Psoas muscle (tissue), 8 donors: ENCODE results near the gene OR13C9. TPM values are rescaled to one million over a fixed set of nuclear protein-coding genes. Genes with fewer than 3 reads are reported as not detected.
"Not testable (repeated sequence)": the region's sequence is repeated elsewhere in the genome, so short reads cannot be mapped to it uniquely, and the experiment has no call there.

Source experiments
- ATAC-seq, 4 donors: fragments of 200-7000 bp; cut with Tn5 transposase; one replicate each; pipeline ENCODE4 v1.9.1; 2020; ENCODE audit warnings: moderate library complexity in 3 of 4, mild to moderate bottlenecking in 2 of 4
- DNase-seq, 2 donors: peaks; one replicate each; pipeline ENCODE4 v3.0.0-alpha.2; 2020
- H3K27ac ChIP-seq: fragments of 200-600 bp; one replicate; pipeline ENCODE4 v1.8.0; 2022
- H3K27me3 ChIP-seq, 3 donors: fragments of 200-600 bp in 1 of 3; one replicate each; pipeline versions ENCODE4 v1.6.1 to v1.8.0; 2013 to 2022; ENCODE audit warnings: low read length in 2 of 3, mild to moderate bottlenecking in 2 of 3, moderate library complexity in 1 of 3; ENCODE audit not compliant: insufficient read depth in 3 of 3
- H3K36me3 ChIP-seq, 2 donors: fragments of 200-600 bp in 1 of 2; one replicate each; pipeline versions ENCODE4 v1.6.1 to v1.8.0; 2013 to 2022; ENCODE audit warnings: low read depth in 1 of 2, mild to moderate bottlenecking in 1 of 2, moderate library complexity in 1 of 2; ENCODE audit not compliant: insufficient read depth in 1 of 2
- H3K4me1 ChIP-seq: fragments of 200-600 bp; one replicate; pipeline ENCODE4 v1.8.0; 2022
- H3K4me3 ChIP-seq: fragments of 200-600 bp; one replicate; pipeline ENCODE4 v1.8.0; 2022; ENCODE audit warnings: mild to moderate bottlenecking
- H3K9me3 ChIP-seq: fragments of 200-600 bp; one replicate; pipeline ENCODE4 v1.8.0; 2022
- WGBS, 3 donors: extraction: QIAGEN DNeasy Blood & Tissue Kit; methylation state at CpG; one replicate each; pipeline versions ENCODE4 v1.1.6 to v1.1.7; 2013; 5-methylcytosine and 5-hydroxymethylcytosine counted together
- intact Hi-C, 2 donors: fragments of 100-400 bp; cut with DNase I; formaldehyde crosslinking; loops; one replicate each; pipeline versions ENCODE4 v1.11.0 to v1.14.2; 2022
- polyA plus RNA-seq, 3 donors: library from polyadenylated mRNA; stranded (reverse); fragments of 200-250 nt; gene quantifications; one replicate each; pipeline ENCODE4 v1.2.3, GENCODE V29; 2013
- total RNA-seq, 4 donors: library from RNA; stranded (reverse); fragmentation: NEBNext Ultra II Directional in 2 of 4; extraction: Animal tissue kit (Norgen Biotek cat#: 25700) in 2 of 4; gene quantifications; one replicate each; pipeline versions ENCODE4 v1.2.1 to v1.2.4, GENCODE V29; 2021 to 2023
- TF ChIP-seq, protein P1 (sequence below): fragments of 200-600 bp; IDR thresholded peaks from one replicate; pipeline ENCODE4 v1.8.0; 2022; ENCODE audit warnings: antibody characterized with exemption
- donor health status: healthy with polysubstance abuse.
- donor health status: DM: no; HTN: no; CAD: no; lungs with moderate emphysema.
- donor health status: Bipolar disorder and iron deficiency.
- donor health status: healthy.
- donor health status: DM: yes; HTN: yes; CAD: no.
- donor health status: DM: no; HTN: no; CAD: no.
- donor health status: DM: no; HTN: no; CAD: no.
- donor health status: DM: yes; HTN: yes; CAD: no.

The OR13C9 gene
- total and polyA plus RNA-seq, 7 donors: not detected

- Histone ChIP-seq H3K9me3 (no peaks in the 10 kb centered on the region), H3K4me3 (no peak overlapping the region), H3K27ac (no peak overlapping the region), H3K36me3 (no peaks in the 10 kb centered on the region), H3K4me1 (no peaks in the 10 kb centered on the region), H3K27me3 (no peaks in the 10 kb centered on the region)
- ATAC-seq (no peak), DNase-seq (no peak)
- TF ChIP-seq, protein P1, sequence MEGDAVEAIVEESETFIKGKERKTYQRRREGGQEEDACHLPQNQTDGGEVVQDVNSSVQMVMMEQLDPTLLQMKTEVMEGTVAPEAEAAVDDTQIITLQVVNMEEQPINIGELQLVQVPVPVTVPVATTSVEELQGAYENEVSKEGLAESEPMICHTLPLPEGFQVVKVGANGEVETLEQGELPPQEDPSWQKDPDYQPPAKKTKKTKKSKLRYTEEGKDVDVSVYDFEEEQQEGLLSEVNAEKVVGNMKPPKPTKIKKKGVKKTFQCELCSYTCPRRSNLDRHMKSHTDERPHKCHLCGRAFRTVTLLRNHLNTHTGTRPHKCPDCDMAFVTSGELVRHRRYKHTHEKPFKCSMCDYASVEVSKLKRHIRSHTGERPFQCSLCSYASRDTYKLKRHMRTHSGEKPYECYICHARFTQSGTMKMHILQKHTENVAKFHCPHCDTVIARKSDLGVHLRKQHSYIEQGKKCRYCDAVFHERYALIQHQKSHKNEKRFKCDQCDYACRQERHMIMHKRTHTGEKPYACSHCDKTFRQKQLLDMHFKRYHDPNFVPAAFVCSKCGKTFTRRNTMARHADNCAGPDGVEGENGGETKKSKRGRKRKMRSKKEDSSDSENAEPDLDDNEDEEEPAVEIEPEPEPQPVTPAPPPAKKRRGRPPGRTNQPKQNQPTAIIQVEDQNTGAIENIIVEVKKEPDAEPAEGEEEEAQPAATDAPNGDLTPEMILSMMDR: no peak
- intact Hi-C loops: no loop called here
Measured at GRCh38 chr9:104617418-104617817, 586 bp downstream of the OR13C9 start.

DNA sequence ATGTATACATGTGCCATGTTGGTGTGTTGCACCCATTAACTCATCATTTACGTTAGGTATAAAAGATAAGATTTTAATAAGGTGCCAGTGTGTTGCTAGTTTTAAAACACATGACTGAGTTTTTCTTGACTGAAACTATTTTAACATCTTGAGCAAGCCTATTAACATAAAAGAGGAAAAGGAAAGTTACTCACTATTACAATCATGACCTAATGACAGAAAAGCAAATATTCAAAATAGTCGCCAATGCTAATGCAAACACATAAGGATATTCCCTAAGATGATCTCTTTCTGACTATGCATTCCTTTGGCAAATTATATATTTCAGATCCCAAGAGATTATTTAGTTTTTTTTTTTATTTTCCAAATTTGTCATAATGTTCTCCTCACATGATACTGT lies 6.8 kb downstream of the OR13C9 start:
- Histone ChIP-seq H3K4me3 (no peak overlapping the region), H3K27me3 (no peaks in the 10 kb centered on the region), H3K36me3 (no peaks in the 10 kb centered on the region), H3K27ac (no peak overlapping the region), H3K4me1 (no peaks in the 10 kb centered on the region), H3K9me3 (no peaks in the 10 kb centered on the region)
- TF ChIP-seq, protein P1: no peak
- WGBS, 3 donors: 75 to 82% (median 78%) methylated on average over 2 of the region's 2 CpGs
- intact Hi-C loops: no loop called here
- DNase-seq (no peak), ATAC-seq (no peak)

GRCh38 chr9:104608336-104608735 lies 9.7 kb downstream of the OR13C9 start:
- Histone ChIP-seq H3K4me1 (no peaks in the 10 kb centered on the region), H3K36me3 (no peaks in the 10 kb centered on the region), H3K9me3 (no peaks in the 10 kb centered on the region), H3K27ac (no peak overlapping the region), H3K4me3 (no peak overlapping the region), H3K27me3 (no peaks in the 10 kb centered on the region)
- 42 to 49% (median 48%) methylated on average over 1 of the region's 1 CpG for WGBS, 3 donors
- ATAC-seq (no peak), DNase-seq (no peak)
- TF ChIP-seq, protein P1: no peak
- intact Hi-C loops: no loop called here

DNA sequence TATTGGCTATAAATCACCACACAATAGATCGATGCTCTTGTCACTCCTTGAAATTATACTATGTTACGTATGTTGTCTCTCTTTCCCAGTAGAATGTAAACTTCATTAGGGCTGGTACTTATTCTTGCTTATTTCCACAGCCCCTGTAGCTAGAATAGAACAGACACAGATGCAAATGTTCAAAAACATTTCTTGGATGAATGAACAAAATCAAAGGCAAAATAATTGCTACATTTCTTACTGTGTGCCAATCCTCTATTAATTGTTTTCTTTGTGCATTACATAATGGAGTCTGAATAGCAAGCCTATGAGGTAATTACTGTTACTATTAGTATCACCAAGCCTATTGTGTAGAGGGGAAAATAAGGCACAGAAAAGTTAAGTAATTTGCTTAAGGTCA lies 11.9 kb downstream of the OR13C9 start:
- TF ChIP-seq, protein P1: no peak
- Histone ChIP-seq H3K36me3 (no peaks in the 10 kb centered on the region), H3K27ac (no peak overlapping the region), H3K4me1 (no peaks in the 10 kb centered on the region), H3K4me3 (no peak overlapping the region), H3K9me3 (no peaks in the 10 kb centered on the region), H3K27me3 (no peaks in the 10 kb centered on the region)
- no peak for DNase-seq
- intact Hi-C loops: no loop called here
- no peak for ATAC-seq
- 74 to 76% (median 74%) methylated on average over 2 of the region's 2 CpGs for WGBS, 3 donors

GRCh38 chr9:104605527-104605926 lies 12.5 kb downstream of the OR13C9 start, which contains the start of gene OR13C2:
Gene OR13C2 (minus strand): TSS chr9:104605627. CDS start chr9:104605627, 0 bp downstream.
- H3K9me3 ChIP-seq, H3K4me1 ChIP-seq, H3K27ac ChIP-seq, H3K36me3 ChIP-seq, H3K27me3 ChIP-seq, ATAC-seq, DNase-seq, intact Hi-C loops, H3K4me3 ChIP-seq: not testable (repeated sequence)
- WGBS, 3 donors: 59 to 85% (median 71%) methylated on average over 1 of the region's 1 CpG
